Measurements from ENCODE around the gene PCCA.
"Not testable (repeated sequence)": the region's sequence is repeated elsewhere in the genome, so short reads cannot be mapped to it uniquely, and the experiment has no call there.

Gene PCCA

GRCh38 chr13:100141461-100141961, 52.6 kb downstream of the PCCA start:
- DNase-seq, result not testable (repeated sequence)

- DNase-seq, result no peak
These were observed 57.6 kb downstream of the PCCA start for GRCh38 chr13:100146534-100146933.

GRCh38 chr13:100147825-100148224, 58.9 kb downstream of the PCCA start:
- DNase-seq, result no peak

- no peak for DNase-seq
These were observed 59.5 kb downstream of the PCCA start for GRCh38 chr13:100148422-100148821.

GRCh38 chr13:100149389-100149788, 60.5 kb downstream of the PCCA start:
- no peak for DNase-seq

- not testable (repeated sequence) for DNase-seq
These were observed 61.8 kb downstream of the PCCA start for GRCh38 chr13:100150711-100151110.

- DNase-seq, result no peak
These were observed 66.0 kb downstream of the PCCA start for GRCh38 chr13:100154842-100155416.

- no peak for DNase-seq
These were observed 67.9 kb downstream of the PCCA start for GRCh38 chr13:100156788-100157187.

GRCh38 chr13:100158569-100158968, 69.7 kb downstream of the PCCA start:
- no peak for DNase-seq

GRCh38 chr13:100159584-100159983, 70.7 kb downstream of the PCCA start:
- no peak for DNase-seq

GRCh38 chr13:100160450-100160849, 71.6 kb downstream of the PCCA start:
- no peak for DNase-seq

GRCh38 chr13:100163375-100163774, 74.5 kb downstream of the PCCA start:
- no peak for DNase-seq

GRCh38 chr13:100173203-100173602, 84.3 kb downstream of the PCCA start:
- DNase-seq, result no peak

- DNase-seq, result not testable (repeated sequence)
These were observed 85.6 kb downstream of the PCCA start for GRCh38 chr13:100174455-100174854.

- DNase-seq, result no peak
These were observed 86.3 kb downstream of the PCCA start for GRCh38 chr13:100175078-100175802.

GRCh38 chr13:100175803-100176182, 86.9 kb downstream of the PCCA start:
- no peak for DNase-seq

- peak; percentile 38 for DNase-seq
These were observed 88.0 kb downstream of the PCCA start for GRCh38 chr13:100176801-100177400.

GRCh38 chr13:100178309-100178708, 89.4 kb downstream of the PCCA start:
- no peak for DNase-seq

GRCh38 chr13:100179276-100179675, 90.4 kb downstream of the PCCA start:
- DNase-seq, result no peak

GRCh38 chr13:100182900-100183490, 94.1 kb downstream of the PCCA start:
- DNase-seq, result no peak

- no peak for DNase-seq
These were observed 95.2 kb downstream of the PCCA start for GRCh38 chr13:100184095-100184494.

- no peak for DNase-seq
These were observed 106.7 kb downstream of the PCCA start for GRCh38 chr13:100195568-100195967.

GRCh38 chr13:100196375-100196774, 107.5 kb downstream of the PCCA start:
- no peak for DNase-seq

- DNase-seq, result no peak
These were observed 108.2 kb downstream of the PCCA start for GRCh38 chr13:100197116-100197515.
